K562 (cell line): ENCODE measurements around the gene PPDPF. TPM values are rescaled to one million over a fixed set of nuclear protein-coding genes. Genes with fewer than 3 reads are reported as not detected.
A peak's percentile ranks its signal among the peaks of the same experiment; 100 is the strongest.

Experiments
- CCNT2 ChIP-seq: IDR thresholded peaks from 2 replicates; pipeline ENCODE4 v1.6.1; 2011; ENCODE audit warnings: borderline replicate concordance, low read depth, mild to moderate bottlenecking, moderate library complexity, mixed read lengths, low read length; ENCODE audit not compliant: insufficient read length; ENCODE audit errors: extremely low read depth
- CREM ChIP-seq: IDR thresholded peaks from 2 replicates; pipeline ENCODE4 v1.6.1; 2014; ENCODE audit warnings: antibody characterized with exemption, low read depth
- DPF2 ChIP-seq: fragments of 450-650 bp; IDR thresholded peaks from 2 replicates; pipeline ENCODE4 v1.6.1; 2016
- HDAC8 ChIP-seq: fragments of 450-650 bp; IDR thresholded peaks from 2 replicates; pipeline ENCODE4 v1.6.1; 2016; ENCODE audit warnings: mild to moderate bottlenecking, missing genetic modification characterization, moderate library complexity, missing compliant biosample characterization
- IRF2 ChIP-seq: sonication (generic); formaldehyde crosslinking; IDR thresholded peaks from 2 replicates; pipeline ENCODE4 v1.8.1; 2022; ENCODE audit warnings: mild to moderate bottlenecking, missing genetic modification reagents
- SMARCC2 ChIP-seq: fragments of 450-650 bp; IDR thresholded peaks from 2 replicates; pipeline ENCODE4 v1.6.1; 2017; ENCODE audit warnings: antibody characterized with exemption, moderate library complexity, mild to moderate bottlenecking, low read depth
- SPI1 ChIP-seq: IDR thresholded peaks from 2 replicates; pipeline ENCODE4 v1.6.1; 2011; ENCODE audit warnings: low read depth, low read length, control low read depth, borderline replicate concordance
- TCFL5 ChIP-seq: fragments of 250-450 bp; sonication (Bioruptor Pico); conservative IDR thresholded peaks from 2 replicates; pipeline ENCODE4 v1.6.1; 2021; ENCODE audit warnings: mild to moderate bottlenecking, moderate library complexity, matching md5 sums
- ZC3H11A ChIP-seq: IDR thresholded peaks from 2 replicates; pipeline ENCODE4 v1.6.1; 2012; ENCODE audit warnings: low read depth, low read length, improper control_type of control experiment
- ZFPM2 ChIP-seq: fragments of 250-450 bp; sonication (Bioruptor Pico); IDR thresholded peaks from 2 replicates; pipeline ENCODE4 v1.5.1; 2022; ENCODE audit warnings: mild to moderate bottlenecking
- ZNF121 ChIP-seq: sonication (generic); formaldehyde crosslinking; conservative IDR thresholded peaks from 2 replicates; pipeline ENCODE4 v1.8.0; 2022; ENCODE audit warnings: missing genetic modification reagents
- ZNF384 ChIP-seq: IDR thresholded peaks from 2 replicates; pipeline ENCODE4 v1.6.1; 2012; ENCODE audit warnings: low read depth, low read length, improper control_type of control experiment
- polyA plus RNA-seq, 8 experiments: library from polyadenylated mRNA; depleted of rRNA in 4 of 8; stranded (reverse) in 5 of 8; unstranded in 3 of 8; fragments of >200 nt; fragmentation: Nextera tagmentation in 2 of 8; fragmentation: Illumina TruSeq in 1 of 8; extraction: Ambion mirVana in 2 of 8; extraction: Trizol in 1 of 8; gene quantifications; 2 replicates each; pipeline versions ENCODE4 v1.2.1 to v1.2.3, GENCODE V29; 2011 to 2014; ENCODE audit warnings: inconsistent platforms in 1 of 8, missing spikeins in 1 of 8
- total RNA-seq, 7 experiments: library from RNA; depleted of rRNA in 6 of 7; stranded (reverse); fragments of >200 nt in 6 of 7; fragmentation: Illumina TruSeq in 2 of 7; extraction: Trizol in 2 of 7; gene quantifications; 2 replicates each; pipeline versions ENCODE4 v1.2.1 to v1.2.3, GENCODE V29; 2011 to 2021; ENCODE audit warnings: low replicate concordance in 1 of 7
- TF ChIP-seq, protein P1 (sequence below): sonication (generic); formaldehyde crosslinking; IDR thresholded peaks from 2 replicates; pipeline ENCODE4 v1.8.0; 2022; ENCODE audit warnings: mild to moderate bottlenecking, missing genetic modification reagents
- TF ChIP-seq, protein P2 (sequence below): sonication (generic); formaldehyde crosslinking; IDR thresholded peaks from 2 replicates; pipeline ENCODE4 v1.8.0; 2023; ENCODE audit warnings: mild to moderate bottlenecking, missing genetic modification reagents
- TF ChIP-seq, protein P3 (sequence below): sonication (generic); formaldehyde crosslinking; IDR thresholded peaks from 2 replicates; pipeline ENCODE4 v1.8.0; 2023; ENCODE audit warnings: mild to moderate bottlenecking, missing genetic modification reagents
- TF ChIP-seq, protein P4 (sequence below): fragments of 250-450 bp; sonication (Bioruptor Pico); IDR thresholded peaks from 2 replicates; pipeline ENCODE4 v1.8.0; 2021; ENCODE audit warnings: moderate library complexity, mild to moderate bottlenecking, inconsistent platforms
- TF ChIP-seq, protein P5 (sequence below): fragments of 250-450 bp; sonication (Bioruptor Pico); IDR thresholded peaks from 2 replicates; pipeline ENCODE4 v1.5.1; 2021; ENCODE audit warnings: mild to moderate bottlenecking

The PPDPF gene
- total and polyA plus RNA-seq, 9 of the 15 experiments (the other 6 are each of a cell fraction or from before 2014, with no cell fraction given): 0.77 to 233 (median 10.5) TPM

DNA sequence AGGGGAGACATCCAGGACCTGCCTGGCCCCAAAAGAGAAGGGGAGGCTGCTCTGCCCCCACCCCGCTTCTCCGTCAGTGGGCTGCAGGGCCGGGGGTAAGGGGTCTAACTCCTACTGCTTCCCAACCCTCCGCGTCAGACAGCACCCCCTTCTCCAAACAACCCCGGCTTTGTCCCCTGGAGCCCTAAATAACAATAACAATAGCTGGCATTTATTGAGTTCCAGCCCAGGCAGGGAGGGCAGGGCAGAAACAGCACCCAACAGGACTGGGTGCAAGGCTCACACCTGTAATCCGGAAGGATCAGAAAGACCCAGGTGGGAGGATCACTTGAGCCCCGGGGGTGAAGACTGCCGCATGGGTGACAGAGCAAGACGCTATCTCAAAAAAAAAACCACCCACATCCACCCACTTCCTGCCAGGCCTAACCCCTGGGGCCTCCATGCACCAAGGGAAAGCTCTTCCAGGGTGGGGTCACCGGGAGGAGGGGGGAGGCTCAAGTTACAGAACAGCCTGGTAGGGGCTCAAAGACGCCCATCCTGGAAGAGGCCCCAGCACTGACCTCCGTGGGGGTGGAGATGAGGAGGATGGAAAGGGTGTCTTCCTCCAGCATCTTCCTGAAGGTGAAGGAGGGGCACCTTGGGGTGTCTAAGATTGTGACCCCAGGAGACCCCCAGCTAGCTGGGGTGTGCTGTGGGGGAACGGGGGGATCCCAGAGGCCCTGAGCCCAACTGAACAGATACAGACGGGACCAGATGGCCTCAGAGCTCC lies 32.1 kb downstream of the PPDPF start (continued):
- TF ChIP-seq HDAC8 (no peak), ZNF121 (CRISPR knock-in tag) (no peak), ZC3H11A (no peak), TCFL5 (no peak), SMARCC2 (no peak), CCNT2 (no peak), IRF2 (no peak), CREM (peak; percentile 9; the same call in 1 of the 2 replicates), DPF2 (peak; percentile 88), ZNF384 (peak; percentile 50), SPI1 (peak; percentile 54; the same call in 1 of the 2 replicates), ZFPM2 (CRISPR knock-in tag) (no peak)
- TF ChIP-seq, protein P1, sequence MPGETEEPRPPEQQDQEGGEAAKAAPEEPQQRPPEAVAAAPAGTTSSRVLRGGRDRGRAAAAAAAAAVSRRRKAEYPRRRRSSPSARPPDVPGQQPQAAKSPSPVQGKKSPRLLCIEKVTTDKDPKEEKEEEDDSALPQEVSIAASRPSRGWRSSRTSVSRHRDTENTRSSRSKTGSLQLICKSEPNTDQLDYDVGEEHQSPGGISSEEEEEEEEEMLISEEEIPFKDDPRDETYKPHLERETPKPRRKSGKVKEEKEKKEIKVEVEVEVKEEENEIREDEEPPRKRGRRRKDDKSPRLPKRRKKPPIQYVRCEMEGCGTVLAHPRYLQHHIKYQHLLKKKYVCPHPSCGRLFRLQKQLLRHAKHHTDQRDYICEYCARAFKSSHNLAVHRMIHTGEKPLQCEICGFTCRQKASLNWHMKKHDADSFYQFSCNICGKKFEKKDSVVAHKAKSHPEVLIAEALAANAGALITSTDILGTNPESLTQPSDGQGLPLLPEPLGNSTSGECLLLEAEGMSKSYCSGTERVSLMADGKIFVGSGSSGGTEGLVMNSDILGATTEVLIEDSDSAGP (CRISPR knock-in tag): no peak
- TF ChIP-seq, protein P2, sequence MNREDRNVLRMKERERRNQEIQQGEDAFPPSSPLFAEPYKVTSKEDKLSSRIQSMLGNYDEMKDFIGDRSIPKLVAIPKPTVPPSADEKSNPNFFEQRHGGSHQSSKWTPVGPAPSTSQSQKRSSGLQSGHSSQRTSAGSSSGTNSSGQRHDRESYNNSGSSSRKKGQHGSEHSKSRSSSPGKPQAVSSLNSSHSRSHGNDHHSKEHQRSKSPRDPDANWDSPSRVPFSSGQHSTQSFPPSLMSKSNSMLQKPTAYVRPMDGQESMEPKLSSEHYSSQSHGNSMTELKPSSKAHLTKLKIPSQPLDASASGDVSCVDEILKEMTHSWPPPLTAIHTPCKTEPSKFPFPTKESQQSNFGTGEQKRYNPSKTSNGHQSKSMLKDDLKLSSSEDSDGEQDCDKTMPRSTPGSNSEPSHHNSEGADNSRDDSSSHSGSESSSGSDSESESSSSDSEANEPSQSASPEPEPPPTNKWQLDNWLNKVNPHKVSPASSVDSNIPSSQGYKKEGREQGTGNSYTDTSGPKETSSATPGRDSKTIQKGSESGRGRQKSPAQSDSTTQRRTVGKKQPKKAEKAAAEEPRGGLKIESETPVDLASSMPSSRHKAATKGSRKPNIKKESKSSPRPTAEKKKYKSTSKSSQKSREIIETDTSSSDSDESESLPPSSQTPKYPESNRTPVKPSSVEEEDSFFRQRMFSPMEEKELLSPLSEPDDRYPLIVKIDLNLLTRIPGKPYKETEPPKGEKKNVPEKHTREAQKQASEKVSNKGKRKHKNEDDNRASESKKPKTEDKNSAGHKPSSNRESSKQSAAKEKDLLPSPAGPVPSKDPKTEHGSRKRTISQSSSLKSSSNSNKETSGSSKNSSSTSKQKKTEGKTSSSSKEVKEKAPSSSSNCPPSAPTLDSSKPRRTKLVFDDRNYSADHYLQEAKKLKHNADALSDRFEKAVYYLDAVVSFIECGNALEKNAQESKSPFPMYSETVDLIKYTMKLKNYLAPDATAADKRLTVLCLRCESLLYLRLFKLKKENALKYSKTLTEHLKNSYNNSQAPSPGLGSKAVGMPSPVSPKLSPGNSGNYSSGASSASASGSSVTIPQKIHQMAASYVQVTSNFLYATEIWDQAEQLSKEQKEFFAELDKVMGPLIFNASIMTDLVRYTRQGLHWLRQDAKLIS (CRISPR knock-in tag): no peak
- TF ChIP-seq, protein P3, sequence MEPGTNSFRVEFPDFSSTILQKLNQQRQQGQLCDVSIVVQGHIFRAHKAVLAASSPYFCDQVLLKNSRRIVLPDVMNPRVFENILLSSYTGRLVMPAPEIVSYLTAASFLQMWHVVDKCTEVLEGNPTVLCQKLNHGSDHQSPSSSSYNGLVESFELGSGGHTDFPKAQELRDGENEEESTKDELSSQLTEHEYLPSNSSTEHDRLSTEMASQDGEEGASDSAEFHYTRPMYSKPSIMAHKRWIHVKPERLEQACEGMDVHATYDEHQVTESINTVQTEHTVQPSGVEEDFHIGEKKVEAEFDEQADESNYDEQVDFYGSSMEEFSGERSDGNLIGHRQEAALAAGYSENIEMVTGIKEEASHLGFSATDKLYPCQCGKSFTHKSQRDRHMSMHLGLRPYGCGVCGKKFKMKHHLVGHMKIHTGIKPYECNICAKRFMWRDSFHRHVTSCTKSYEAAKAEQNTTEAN (CRISPR knock-in tag): no peak
- TF ChIP-seq, protein P4, sequence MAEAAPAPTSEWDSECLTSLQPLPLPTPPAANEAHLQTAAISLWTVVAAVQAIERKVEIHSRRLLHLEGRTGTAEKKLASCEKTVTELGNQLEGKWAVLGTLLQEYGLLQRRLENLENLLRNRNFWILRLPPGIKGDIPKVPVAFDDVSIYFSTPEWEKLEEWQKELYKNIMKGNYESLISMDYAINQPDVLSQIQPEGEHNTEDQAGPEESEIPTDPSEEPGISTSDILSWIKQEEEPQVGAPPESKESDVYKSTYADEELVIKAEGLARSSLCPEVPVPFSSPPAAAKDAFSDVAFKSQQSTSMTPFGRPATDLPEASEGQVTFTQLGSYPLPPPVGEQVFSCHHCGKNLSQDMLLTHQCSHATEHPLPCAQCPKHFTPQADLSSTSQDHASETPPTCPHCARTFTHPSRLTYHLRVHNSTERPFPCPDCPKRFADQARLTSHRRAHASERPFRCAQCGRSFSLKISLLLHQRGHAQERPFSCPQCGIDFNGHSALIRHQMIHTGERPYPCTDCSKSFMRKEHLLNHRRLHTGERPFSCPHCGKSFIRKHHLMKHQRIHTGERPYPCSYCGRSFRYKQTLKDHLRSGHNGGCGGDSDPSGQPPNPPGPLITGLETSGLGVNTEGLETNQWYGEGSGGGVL: no peak
- TF ChIP-seq, protein P5, sequence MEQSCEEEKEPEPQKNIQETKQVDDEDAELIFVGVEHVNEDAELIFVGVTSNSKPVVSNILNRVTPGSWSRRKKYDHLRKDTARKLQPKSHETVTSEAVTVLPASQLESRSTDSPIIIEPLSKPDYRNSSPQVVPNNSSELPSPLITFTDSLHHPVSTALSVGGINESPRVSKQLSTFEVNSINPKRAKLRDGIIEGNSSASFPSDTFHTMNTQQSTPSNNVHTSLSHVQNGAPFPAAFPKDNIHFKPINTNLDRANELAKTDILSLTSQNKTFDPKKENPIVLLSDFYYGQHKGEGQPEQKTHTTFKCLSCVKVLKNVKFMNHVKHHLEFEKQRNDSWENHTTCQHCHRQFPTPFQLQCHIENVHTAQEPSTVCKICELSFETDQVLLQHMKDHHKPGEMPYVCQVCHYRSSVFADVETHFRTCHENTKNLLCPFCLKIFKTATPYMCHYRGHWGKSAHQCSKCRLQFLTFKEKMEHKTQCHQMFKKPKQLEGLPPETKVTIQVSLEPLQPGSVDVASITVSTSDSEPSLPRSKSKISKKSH: no peak
